ENCODE measurements around the gene ZNF22. TPM values are rescaled to one million over a fixed set of nuclear protein-coding genes. Genes with fewer than 3 reads are reported as not detected.

Gene ZNF22
- total and polyA plus RNA-seq, 2 experiments from 2014 or later, result 22.1 to 31.3 TPM

DNA sequence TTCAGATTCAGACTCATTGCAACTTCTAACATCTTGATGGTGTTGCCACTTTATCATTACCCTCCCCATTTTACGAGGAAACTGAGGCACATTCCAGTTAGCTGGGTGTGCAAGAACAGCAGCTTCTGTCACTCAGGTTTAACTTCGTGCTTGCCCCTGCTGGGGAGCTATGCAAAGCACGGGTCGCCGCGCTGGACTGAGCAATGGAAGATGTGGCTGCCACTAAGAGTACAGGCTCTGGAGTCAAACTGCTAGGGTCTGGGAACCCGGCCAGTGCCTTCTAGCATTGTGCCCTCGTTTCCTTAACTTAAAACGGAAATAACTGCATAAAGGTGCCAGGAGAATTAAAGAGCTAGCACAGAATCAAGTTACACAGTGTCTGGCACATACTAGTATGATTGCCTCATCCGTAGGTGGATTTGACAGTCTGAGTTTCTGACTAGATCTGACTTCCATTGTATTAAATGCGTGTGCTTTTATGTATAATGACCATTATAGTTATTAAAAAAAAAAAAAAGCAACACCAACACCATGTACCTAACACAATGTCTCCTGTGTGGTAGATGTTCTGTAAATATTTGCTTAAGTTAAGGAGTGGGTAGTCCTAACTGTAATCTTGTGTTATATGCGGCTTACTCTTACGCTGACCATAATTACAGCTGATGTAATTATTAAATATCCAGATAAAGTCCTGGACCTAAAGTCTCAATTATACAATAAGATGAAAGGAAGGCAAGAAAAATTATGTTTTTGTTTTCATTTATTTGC is 842 bp downstream of the ZNF22 start:
- DNase-seq (ENCODE audit: low read depth in 1 of 2, low spot score in 1 of 2), result peak; percentile 62 to 83
- TF ChIP-seq, protein P1, sequence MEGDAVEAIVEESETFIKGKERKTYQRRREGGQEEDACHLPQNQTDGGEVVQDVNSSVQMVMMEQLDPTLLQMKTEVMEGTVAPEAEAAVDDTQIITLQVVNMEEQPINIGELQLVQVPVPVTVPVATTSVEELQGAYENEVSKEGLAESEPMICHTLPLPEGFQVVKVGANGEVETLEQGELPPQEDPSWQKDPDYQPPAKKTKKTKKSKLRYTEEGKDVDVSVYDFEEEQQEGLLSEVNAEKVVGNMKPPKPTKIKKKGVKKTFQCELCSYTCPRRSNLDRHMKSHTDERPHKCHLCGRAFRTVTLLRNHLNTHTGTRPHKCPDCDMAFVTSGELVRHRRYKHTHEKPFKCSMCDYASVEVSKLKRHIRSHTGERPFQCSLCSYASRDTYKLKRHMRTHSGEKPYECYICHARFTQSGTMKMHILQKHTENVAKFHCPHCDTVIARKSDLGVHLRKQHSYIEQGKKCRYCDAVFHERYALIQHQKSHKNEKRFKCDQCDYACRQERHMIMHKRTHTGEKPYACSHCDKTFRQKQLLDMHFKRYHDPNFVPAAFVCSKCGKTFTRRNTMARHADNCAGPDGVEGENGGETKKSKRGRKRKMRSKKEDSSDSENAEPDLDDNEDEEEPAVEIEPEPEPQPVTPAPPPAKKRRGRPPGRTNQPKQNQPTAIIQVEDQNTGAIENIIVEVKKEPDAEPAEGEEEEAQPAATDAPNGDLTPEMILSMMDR (IDR thresholded peaks at IDR 0.05; ENCODE audit: low read depth, low read length), result peak; percentile 24
- peaks cover 10% of the 10 kb centered on the region for H3K4me1 ChIP-seq (ENCODE audit: low read depth)

DNA sequence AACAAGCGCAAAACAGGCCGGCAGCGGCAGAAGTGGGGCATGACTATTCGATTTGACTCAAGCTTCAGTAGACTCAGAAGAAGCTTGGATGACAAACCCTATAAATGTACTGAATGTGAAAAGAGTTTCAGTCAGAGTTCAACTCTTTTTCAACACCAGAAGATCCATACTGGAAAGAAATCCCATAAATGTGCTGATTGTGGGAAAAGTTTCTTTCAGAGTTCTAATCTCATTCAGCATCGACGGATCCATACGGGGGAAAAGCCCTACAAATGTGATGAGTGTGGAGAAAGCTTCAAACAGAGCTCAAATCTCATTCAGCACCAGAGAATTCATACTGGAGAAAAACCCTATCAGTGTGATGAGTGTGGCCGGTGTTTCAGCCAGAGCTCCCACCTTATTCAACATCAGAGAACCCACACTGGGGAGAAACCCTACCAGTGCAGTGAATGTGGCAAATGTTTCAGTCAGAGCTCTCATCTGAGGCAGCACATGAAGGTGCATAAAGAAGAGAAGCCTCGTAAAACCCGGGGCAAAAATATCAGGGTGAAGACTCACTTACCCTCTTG is 2.8 kb downstream of the ZNF22 start:
- DNase-seq (ENCODE audit: low read depth in 1 of 2, low spot score in 1 of 2), result no peak
- no peaks in the 10 kb centered on the region for H3K9me3 ChIP-seq (ENCODE audit: low read depth)
- no peaks in the 10 kb centered on the region for H3K27me3 ChIP-seq
- no peaks in the 10 kb centered on the region for H3K36me3 ChIP-seq
- TF ChIP-seq, protein P1 (IDR thresholded peaks at IDR 0.05; ENCODE audit: low read depth, low read length), result no peak
- H3K4me3 ChIP-seq, result no peak overlapping the region
- no peak overlapping the region for H3K27ac ChIP-seq
- peaks cover 4% of the 10 kb centered on the region for H3K4me1 ChIP-seq (ENCODE audit: low read depth)

More for the DNA sequence above, 842 bp downstream of the ZNF22 start:
- peak overlapping the region; percentile 93 for H3K27ac ChIP-seq
- H3K27me3 ChIP-seq, result no peaks in the 10 kb centered on the region
- peak overlapping the region; percentile 51 for H3K4me3 ChIP-seq
- no peaks in the 10 kb centered on the region for H3K36me3 ChIP-seq
- no peaks in the 10 kb centered on the region for H3K9me3 ChIP-seq (ENCODE audit: low read depth)

DNA sequence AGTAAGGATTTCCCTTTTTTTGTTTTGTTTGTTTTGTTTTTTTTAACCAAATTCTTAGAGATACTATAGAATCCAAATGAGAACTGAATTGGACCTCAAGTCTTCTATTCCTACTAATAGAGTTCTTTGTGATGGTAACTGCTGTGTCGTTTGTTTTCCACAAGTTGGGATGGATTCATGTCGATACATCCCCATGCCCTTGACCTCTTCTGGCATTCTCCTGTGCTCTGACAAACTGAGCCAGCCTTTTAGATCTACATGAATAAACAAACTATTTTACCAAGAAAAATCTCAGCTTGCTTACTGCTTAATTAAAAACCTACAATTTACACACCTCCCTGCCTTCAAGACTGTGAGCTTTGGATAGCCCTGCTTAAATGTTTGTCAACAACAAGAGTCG is 3.9 kb downstream of the ZNF22 start:
- H3K27me3 ChIP-seq, result no peaks in the 10 kb centered on the region
- no peak overlapping the region for H3K4me3 ChIP-seq
- H3K9me3 ChIP-seq (ENCODE audit: low read depth), result no peaks in the 10 kb centered on the region
- H3K36me3 ChIP-seq, result no peaks in the 10 kb centered on the region
- no peak overlapping the region for H3K27ac ChIP-seq
- no peak for DNase-seq (ENCODE audit: low read depth in 1 of 2, low spot score in 1 of 2)
- H3K4me1 ChIP-seq (ENCODE audit: low read depth), result peaks cover 4% of the 10 kb centered on the region
- TF ChIP-seq, protein P1 (IDR thresholded peaks at IDR 0.05; ENCODE audit: low read depth, low read length), result no peak

DNA sequence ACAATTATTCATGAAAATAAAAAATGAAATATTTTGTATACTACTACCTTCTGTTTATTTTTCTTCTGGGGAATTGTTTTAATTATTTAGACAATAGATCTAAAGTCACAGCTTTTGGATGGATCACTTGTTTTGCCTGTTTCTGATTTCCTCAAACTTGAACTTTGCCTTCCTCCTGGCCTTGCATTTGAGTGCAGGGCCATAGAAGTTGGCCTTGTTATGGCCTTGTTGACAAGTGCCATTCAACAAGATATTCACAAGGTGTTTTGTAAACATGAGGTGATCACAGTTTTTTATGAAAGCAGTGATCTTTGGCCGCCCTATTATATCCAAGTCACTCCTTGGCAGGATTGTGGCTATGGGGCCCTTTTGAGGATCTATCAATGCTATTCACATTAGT is 4.6 kb downstream of the ZNF22 start:
- Histone ChIP-seq H3K4me3 (no peak overlapping the region), H3K36me3 (no peaks in the 10 kb centered on the region), H3K4me1 (ENCODE audit: low read depth) (peaks cover 3% of the 10 kb centered on the region), H3K27me3 (no peaks in the 10 kb centered on the region), H3K9me3 (ENCODE audit: low read depth) (no peaks in the 10 kb centered on the region), H3K27ac (no peak overlapping the region)
- TF ChIP-seq, protein P1 (IDR thresholded peaks at IDR 0.05; ENCODE audit: low read depth, low read length), result no peak
- no peak for DNase-seq (ENCODE audit: low read depth in 1 of 2, low spot score in 1 of 2)

DNA sequence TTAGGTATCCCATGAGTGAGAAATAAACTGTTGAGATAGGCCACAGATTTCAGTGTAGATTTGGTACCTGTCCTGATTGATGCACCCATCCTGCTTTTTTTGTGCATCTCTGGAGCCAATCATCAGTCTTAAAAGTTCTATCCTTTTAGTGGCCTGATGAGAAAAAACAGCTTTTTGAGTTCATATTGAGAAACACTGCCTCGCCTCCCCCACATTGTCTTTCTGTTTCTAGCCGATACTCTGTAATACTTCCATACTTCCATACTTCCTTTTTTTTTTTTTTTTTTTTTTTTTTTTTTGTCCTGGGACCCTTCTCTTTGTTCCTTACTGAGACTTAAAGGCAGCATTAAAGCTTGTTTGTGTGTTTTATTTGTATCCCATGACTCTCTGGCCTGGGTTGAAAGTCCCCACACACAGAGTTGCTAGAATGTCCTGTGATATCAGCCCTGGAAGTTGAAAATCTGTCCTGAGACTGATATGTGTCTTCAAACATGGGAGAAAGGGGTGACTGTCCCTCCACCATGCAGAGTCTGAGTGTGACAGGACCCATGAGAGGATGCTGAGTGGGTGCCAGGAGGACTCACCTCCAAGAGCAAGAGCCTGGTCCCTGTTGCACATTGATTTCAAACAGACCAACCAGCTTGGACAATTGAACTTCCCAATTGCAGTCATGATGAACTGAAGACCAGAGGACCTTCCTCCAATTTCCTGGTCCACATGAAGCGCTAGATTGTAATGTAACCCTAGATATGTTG is 5.7 kb downstream of the ZNF22 start:
- H3K4me3 ChIP-seq, result no peak overlapping the region
- no peak for DNase-seq (ENCODE audit: low read depth in 1 of 2, low spot score in 1 of 2)
- H3K36me3 ChIP-seq, result no peaks in the 10 kb centered on the region
- TF ChIP-seq, protein P1 (IDR thresholded peaks at IDR 0.05; ENCODE audit: low read depth, low read length), result no peak
- no peak overlapping the region for H3K27ac ChIP-seq
- H3K27me3 ChIP-seq, result no peaks in the 10 kb centered on the region
- no peaks in the 10 kb centered on the region for H3K4me1 ChIP-seq (ENCODE audit: low read depth)
- H3K9me3 ChIP-seq (ENCODE audit: low read depth), result no peaks in the 10 kb centered on the region
